H1 (cell line): Measurements from ENCODE around the gene PRSS8. TPM values are rescaled to one million over a fixed set of nuclear protein-coding genes. Genes with fewer than 3 reads are reported as not detected.
A peak's percentile ranks its signal among the peaks of the same experiment; 100 is the strongest.

Experiments used
- BACH1 ChIP-seq: IDR thresholded peaks from 2 replicates; pipeline ENCODE4 v1.6.1; 2012; ENCODE audit warnings: low read length, improper control_type of control experiment
- CBX5 ChIP-seq: fragments of 300-800, 300-1000 bp; sonication (generic); IDR thresholded peaks from 2 replicates; pipeline ENCODE4 v1.7.1; 2016; ENCODE audit warnings: antibody characterized with exemption, low read length, low read depth
- CHD2 ChIP-seq: IDR thresholded peaks from 2 replicates; pipeline ENCODE4 v1.6.1; 2012; ENCODE audit warnings: low read length, improper control_type of control experiment
- CTBP2 ChIP-seq: IDR thresholded peaks from 2 replicates; pipeline ENCODE4 v1.7.0; 2011; ENCODE audit warnings: borderline replicate concordance, mild to moderate bottlenecking, moderate library complexity, mixed read lengths, low read length; ENCODE audit not compliant: insufficient read depth, insufficient read length
- EZH2 ChIP-seq: fragments of 200-600 bp; sonication (generic); IDR thresholded peaks from 2 replicates; pipeline ENCODE4 v1.7.1; 2012; ENCODE audit warnings: low read depth, mild to moderate bottlenecking, moderate library complexity, low read length, inconsistent platforms; ENCODE audit not compliant: severe bottlenecking
- GABPA ChIP-seq: IDR thresholded peaks from 2 replicates; pipeline ENCODE4 v1.6.1; 2011; ENCODE audit warnings: mild to moderate bottlenecking, low read length, moderate library complexity, borderline replicate concordance; ENCODE audit not compliant: insufficient read depth
- KDM1A ChIP-seq: fragments of 200-600, 300-600 bp; sonication (generic); IDR thresholded peaks from 2 replicates; pipeline ENCODE4 v1.7.1; 2016; ENCODE audit warnings: mild to moderate bottlenecking, low read length, borderline replicate concordance
- KDM4A ChIP-seq: IDR thresholded peaks from one replicate; pipeline ENCODE4 v1.7.1; 2012; ENCODE audit warnings: low read depth, mild to moderate bottlenecking, moderate library complexity, low read length, inconsistent platforms; ENCODE audit not compliant: severe bottlenecking
- PHF8 ChIP-seq: fragments of 200-600 bp; sonication (generic); conservative IDR thresholded peaks from 2 replicates; pipeline ENCODE4 v1.7.1; 2012; ENCODE audit warnings: low read depth, mild to moderate bottlenecking, inconsistent platforms, low read length, moderate library complexity
- POU5F1 ChIP-seq: IDR thresholded peaks from 2 replicates; pipeline ENCODE4 v1.6.1; 2011; ENCODE audit warnings: low read depth, mild to moderate bottlenecking, low read length, moderate library complexity
- RXRA ChIP-seq: IDR thresholded peaks from 2 replicates; pipeline ENCODE4 v1.6.1; 2011; ENCODE audit warnings: low read depth, mild to moderate bottlenecking, low read length, moderate library complexity; ENCODE audit not compliant: insufficient read depth
- SP4 ChIP-seq: IDR thresholded peaks from 2 replicates; pipeline ENCODE4 v1.6.1; 2012; ENCODE audit warnings: low read length, inconsistent platforms
- YY1 ChIP-seq: IDR thresholded peaks from 2 replicates; pipeline ENCODE4 v1.6.1; 2011; ENCODE audit warnings: low read depth, mild to moderate bottlenecking, low read length
- ZNF274 ChIP-seq: IDR thresholded peaks from 2 replicates; pipeline ENCODE4 v1.7.0; 2012; ENCODE audit warnings: low read length, borderline replicate concordance; ENCODE audit errors: extremely low read depth
- polyA plus RNA-seq, 7 experiments: library from polyadenylated mRNA; depleted of rRNA in 3 of 7; stranded (reverse) in 5 of 7; unstranded in 2 of 7; fragments of >200 nt in 5 of 7; fragments of 200-250 nt in 2 of 7; gene quantifications; 1 replicate in 5 of 7; 2 replicates in 1 of 7; 4 replicates in 1 of 7; pipeline versions ENCODE4 v1.2.1 to v1.2.3, GENCODE V29; 2011 to 2013; ENCODE audit warnings: missing spikeins in 2 of 7, mixed read lengths in 2 of 7
- total RNA-seq: library from RNA; stranded (reverse); fragmentation: NEBNext Ultra II Directional; extraction: Animal tissue kit (Norgen Biotek cat#: 25700); gene quantifications from 2 replicates; pipeline ENCODE4 v1.2.1, GENCODE V29; 2021

The PRSS8 gene
- total and polyA plus RNA-seq, 2 of the 8 experiments (the other 6 are each of a cell fraction or from before 2014, with no cell fraction given) = 87.7 to 273 TPM

- TF ChIP-seq YY1 (0 out of 2 replicates have a peak, but pooled peaks have one; percentile 68), SP4 (no peak), CBX5 (no peak), CHD2 (no peak), ZNF274 (no peak), RXRA (no peak), KDM1A (no peak), EZH2 (no peak), BACH1 (no peak), CTBP2 (no peak), PHF8 (no peak; the same call in 1 of the 2 replicates), KDM4A (peak; percentile 93), POU5F1 (no peak), GABPA (0 out of 2 replicates have a peak, but pooled peaks have one; percentile 22)
These were observed 12.8 kb upstream of the PRSS8 start (continued) for GRCh38 chr16:31148281-31148728.
